Activated naive CD4-positive, alpha-beta T cell (primary cell): ENCODE data around the gene MYO9B.

Experiments
- DNase-seq, 4 experiments: peaks; one replicate each; lab custom pipeline; 2025; lab: John Stamatoyannopoulos, UW

Gene MYO9B, protein sequence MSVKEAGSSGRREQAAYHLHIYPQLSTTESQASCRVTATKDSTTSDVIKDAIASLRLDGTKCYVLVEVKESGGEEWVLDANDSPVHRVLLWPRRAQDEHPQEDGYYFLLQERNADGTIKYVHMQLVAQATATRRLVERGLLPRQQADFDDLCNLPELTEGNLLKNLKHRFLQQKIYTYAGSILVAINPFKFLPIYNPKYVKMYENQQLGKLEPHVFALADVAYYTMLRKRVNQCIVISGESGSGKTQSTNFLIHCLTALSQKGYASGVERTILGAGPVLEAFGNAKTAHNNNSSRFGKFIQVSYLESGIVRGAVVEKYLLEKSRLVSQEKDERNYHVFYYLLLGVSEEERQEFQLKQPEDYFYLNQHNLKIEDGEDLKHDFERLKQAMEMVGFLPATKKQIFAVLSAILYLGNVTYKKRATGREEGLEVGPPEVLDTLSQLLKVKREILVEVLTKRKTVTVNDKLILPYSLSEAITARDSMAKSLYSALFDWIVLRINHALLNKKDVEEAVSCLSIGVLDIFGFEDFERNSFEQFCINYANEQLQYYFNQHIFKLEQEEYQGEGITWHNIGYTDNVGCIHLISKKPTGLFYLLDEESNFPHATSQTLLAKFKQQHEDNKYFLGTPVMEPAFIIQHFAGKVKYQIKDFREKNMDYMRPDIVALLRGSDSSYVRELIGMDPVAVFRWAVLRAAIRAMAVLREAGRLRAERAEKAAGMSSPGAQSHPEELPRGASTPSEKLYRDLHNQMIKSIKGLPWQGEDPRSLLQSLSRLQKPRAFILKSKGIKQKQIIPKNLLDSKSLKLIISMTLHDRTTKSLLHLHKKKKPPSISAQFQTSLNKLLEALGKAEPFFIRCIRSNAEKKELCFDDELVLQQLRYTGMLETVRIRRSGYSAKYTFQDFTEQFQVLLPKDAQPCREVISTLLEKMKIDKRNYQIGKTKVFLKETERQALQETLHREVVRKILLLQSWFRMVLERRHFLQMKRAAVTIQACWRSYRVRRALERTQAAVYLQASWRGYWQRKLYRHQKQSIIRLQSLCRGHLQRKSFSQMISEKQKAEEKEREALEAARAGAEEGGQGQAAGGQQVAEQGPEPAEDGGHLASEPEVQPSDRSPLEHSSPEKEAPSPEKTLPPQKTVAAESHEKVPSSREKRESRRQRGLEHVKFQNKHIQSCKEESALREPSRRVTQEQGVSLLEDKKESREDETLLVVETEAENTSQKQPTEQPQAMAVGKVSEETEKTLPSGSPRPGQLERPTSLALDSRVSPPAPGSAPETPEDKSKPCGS (N-terminal part only)

DNA sequence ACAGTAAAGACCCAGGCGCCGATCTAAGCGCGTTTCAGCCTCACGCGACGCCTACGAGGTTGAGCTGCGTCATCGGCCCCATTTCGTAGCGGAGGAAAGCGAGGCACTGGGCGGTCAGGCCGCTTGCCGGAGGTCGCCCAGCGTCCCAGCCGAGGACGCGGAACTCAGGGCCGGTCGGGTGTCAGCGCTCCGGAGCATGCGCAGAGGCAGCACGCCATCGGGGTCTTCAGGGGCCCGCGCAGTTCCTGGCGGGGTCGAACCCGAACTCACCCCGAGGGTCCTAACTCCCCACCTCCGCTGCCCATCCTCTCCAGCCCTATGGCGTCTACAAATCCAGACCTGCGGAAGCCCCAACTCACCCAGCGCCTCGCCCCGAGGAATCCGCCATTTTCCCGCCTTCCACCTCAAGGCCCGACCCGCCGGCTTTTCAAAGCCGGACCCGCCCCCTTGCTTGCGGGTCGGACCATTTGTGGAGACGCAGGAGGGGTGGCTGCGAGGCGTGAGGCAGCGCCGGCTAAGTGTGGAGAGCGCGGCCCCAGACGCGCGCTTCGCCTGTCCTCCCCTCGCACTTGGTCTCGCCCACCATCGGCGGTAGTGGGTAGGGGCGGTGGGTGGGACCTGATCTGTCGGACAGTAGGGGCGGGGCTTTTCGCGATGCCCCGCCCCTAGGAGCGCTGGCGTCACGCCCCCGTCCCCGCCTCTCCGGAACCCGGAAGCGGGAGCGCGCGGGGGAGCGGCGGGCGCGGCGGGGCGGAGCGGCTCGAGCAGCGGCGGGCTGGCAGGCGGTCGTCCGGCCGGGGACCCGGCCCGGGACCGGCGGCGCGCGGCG lies at the start of gene MYO9B, which contains the start of gene HAUS8:
Gene MYO9B, plus strand, starts transcription at position 743 of the 829 bp plus-strand sequence. CDS start 25,941 bp downstream, outside the sequence.
Gene HAUS8, minus strand, starts transcription at position 418 of the 829 bp plus-strand sequence. Its CDS starts 30 bp downstream, at position 388.
- peak; percentile 97 to 99 (median 98) for DNase-seq

DNA sequence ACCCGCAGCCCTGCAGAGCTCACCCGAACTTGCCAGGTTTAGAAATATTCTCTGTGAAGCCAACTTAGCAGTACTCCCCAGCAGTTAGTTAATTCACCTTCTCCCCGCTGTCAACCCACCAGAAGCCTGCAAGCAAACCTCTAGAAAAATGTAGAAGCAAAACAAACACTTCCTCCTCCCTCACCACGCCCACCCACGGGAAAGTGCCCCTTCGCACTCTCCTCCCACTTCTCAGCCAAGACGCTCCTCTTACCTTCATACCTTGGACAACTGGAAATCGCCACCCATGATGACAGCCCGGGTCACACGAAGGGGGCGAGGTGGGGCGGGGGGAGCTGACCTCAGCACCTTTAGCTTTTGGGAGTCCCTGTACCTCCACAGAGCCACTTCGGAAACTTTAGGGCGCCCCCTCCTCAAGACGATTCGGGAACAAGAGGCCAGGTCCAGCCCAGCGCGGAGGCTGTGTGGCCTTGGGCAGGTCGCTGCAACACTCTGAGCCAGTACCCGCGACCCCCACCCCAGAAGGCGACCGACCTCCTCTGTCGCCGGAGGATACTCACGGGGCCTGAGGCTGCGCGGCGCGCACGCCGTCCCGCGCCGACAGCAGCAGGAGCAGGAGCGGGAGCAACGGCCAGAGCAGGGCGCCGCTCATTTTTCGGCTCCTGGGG lies 49.5 kb upstream of the MYO9B start:
- no peak for DNase-seq

DNA sequence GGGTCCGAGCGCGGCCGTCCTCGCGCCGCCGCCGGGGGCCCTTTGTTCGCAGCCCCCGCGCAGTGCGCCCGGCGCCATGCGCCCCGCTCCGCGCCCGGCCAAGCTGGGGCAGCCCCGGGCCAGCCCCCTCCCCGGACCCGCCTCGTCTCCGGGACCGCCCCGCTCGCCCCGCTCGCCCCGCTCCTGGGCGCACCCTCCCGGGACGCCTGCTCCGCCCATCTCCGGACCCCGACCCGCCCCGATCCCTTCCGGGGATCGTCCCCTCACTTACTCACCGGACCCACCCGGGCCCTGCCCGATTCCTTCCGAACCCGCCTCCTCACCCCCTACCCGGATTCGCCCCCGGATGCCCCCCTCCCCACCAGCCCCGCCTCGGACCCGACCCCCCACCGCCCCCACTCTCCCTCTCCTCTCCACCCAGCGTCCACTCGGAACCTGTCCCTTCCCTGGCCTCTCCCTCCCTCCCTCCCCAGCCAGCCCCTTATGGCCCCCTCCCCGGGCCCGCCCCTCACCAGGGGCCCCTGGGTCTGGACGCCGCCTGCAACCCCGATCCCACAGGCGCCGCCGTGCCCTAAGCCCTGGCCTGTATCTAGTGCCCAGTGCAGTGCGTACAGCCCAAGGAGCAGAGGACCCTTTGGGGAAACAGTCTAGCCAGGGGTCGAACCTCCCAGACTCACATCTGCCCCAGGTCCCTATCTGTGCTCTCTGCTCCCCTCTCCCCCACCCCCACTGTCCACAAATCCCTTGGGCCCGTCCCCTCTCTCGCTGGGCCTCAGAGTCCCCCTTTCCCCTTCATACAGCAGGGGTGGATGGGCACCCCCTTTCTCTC lies 48.7 kb upstream of the MYO9B start, which contains the start of gene CPAMD8:
Gene CPAMD8, minus strand, starts transcription at position 105 of the 829 bp plus-strand sequence. CDS start 168 bp downstream, outside the sequence.
- no peak for DNase-seq

DNA sequence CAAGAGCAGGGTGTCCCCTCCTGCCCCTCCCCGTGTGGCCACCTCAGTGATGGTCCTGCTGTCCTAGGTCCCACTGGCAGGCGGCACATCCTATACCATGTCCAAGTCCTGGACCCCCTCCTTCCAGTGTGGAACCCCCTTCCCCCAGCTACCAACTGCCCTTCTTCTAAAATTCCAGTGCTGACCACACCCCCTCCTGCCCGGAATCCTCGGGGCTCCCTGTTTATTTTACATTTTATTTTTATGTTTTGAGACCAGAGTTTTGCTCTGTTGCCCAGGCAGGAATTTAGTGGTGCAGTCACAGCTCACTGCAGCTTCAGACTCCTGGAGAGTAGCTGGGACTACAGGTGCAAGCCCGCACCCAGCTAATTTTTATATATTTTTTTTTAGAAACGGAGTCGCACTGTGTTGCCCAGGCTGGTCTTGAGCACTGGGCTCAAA lies 48.0 kb upstream of the MYO9B start:
- DNase-seq, result no peak

DNA sequence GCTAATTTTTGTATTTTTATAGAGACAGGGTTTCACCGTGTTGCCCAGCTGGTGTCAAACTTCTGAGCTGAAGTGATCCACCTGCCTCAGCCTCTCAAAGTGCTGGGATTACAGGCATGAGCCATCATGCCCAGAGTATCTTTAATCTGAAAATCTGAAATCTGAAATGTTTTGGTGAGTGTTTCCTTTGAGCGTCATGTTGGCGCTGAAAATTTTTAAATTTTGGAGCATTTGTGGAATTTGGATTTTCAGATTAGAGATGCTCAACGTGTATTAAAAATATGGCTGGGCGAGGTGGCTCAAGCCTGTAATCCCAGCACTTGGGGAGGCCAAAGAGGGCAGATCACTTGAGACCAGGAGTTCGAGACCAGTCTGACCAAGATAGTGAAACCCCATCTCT lies 43.8 kb upstream of the MYO9B start:
- no peak for DNase-seq

DNA sequence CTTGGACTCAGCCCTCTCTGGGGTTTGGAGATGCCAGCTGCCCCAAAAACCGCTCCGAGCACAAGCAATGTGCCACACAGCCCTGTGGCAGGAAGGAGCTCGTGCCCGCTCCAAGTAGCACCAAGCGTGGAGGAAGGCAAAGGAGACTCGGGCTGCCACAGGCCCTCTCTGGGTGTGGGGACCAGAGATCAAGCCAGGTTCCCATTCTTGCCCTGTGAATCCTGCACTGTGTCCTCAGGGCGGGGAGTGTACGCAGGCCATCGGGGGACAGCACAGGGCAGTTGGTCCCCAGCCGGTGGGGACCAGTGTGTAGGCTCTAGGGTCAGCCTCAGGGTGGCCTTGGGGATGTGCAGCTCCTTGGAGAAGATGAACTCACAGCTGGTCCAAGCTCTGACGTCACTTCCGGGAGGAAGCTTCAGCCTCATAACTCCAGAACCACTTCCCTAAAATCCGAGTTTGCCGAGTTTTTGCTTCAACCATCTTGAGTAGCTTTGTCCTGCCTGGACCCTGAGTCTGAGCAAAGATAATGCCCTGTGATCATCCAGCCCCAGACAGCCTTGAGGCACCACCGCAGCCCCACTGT lies 39.6 kb upstream of the MYO9B start:
- DNase-seq, result no peak

DNA sequence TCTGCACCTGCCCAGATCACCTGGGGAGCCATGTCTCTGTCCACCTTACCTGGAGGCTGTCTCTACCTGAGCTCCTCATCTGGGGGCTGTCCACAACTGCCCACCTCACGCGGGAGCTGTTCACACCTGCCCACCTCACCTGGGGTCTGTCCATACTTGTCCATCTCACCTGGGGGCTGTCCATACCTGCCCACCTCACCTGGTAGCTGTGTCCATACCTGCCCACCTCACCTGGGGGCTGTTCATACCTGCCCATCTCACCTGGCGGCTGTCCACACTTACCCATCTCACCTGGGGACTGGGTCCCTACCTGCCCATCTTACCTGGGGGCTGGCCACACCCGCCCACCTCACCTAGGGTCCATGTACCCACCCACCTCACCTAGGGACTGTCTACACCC lies 38.9 kb upstream of the MYO9B start:
- DNase-seq, result no peak

DNA sequence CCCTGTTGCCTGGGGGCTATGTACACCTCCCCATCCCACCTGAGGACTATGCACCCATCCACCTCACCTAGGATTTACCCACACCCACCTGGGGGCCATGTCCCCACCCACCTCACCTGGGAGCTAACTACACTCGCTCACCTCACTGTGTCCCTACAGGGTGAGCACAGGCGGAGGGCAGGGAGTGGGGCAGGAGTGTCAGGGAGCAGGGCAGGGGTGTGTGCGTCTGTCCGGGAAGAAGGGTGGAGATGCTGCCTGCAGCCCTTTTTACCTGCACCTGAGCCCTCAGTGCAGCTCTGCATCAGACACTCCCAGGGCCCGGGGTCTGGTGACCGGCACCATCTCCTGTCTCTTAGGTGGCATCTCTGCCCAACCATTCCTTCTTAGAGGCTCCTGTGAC lies 38.4 kb upstream of the MYO9B start:
- no peak for DNase-seq

DNA sequence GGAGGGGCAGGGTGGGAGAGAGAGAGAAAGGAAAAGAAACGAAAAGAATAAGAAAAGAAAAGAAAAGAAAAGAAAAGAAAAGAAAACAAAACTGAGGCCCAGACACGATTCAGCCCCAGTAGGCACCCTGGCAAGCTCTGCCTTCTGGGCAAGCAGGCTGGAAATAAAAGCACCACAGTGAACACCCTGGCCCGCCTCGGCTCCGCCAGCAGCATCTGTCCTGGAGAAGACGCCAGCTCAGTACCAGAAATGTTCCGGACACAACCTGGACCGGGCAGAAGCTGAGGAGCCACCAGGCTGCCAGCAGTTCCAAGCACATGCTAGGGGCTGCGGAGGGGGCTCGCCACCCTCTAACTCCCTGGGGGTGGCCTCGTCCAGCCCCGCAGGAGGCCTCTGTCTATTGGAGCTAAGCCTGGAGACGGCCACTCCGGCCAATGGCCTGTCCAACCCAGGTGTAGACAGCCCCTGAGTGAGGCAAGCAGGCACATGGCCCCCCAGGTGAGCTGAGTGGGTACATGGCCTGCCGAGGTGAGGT lies 37.5 kb upstream of the MYO9B start:
- DNase-seq, result no peak

DNA sequence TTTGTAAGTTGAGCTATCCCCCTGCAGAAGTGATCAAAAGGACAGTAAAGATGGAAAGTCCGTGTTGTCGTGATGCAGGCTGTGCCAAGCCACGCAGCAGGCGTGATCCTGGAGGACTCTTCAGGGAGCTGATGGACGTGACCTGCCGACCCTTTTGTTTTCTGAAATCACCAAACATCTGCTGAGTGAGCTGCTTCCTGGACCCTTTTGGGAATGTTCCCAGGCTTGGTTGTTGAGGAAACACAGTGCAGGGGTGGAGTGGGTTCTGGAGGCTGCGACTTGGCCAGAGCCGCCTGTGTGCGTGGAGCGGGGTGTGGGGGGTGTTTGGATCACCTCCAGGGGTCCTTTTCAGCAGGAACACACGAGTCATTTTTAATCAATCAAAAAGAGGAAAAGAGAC lies 33.6 kb upstream of the MYO9B start:
- DNase-seq, result no peak

DNA sequence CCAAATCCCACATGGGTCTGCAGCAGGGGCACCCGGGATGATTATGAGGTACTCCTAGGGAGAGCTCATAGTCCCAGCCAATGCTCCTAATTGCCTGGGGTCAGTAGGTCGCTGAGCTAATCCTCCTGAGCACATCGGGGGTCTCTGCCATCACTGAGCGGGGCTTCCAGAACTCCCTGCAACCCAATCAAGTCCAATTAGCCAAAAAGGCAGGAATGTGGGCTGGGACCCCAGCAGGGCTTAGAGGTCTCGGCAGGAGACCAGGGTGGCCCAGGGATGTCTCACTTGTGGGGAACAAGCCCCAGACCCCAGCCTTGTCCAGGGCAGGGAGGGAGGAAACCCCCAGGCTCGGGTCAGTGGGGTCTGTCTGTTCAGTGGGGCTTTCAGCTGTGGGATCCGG lies 31.8 kb upstream of the MYO9B start:
- no peak for DNase-seq

DNA sequence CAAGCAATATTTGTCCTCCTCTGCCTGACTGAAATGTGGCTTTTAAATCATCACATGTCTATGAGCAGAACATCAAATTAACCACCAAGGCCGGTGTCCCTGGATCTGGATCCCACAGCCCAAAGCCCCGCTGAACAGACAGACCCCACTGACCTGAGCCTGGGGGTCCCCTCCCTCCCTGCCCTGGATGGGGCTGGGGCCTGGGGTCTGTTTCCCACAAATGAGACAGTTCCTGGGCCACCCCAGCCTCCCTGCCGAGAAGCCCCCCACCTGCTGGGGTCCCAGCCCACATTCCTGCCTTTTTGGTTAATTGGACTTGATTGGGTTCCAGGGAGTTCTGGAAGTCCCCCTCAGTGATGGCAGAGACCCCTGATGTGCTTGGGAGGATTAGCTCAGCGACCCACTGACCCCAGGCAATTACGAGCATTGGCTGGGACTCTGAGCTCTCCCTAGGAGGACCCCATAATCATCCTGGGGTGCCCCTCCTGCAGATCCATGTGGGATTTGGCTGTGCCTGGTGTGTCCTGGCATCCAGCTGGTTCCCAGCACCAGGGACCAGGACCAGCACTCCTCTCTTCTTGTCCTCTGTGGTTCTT lies 29.6 kb upstream of the MYO9B start:
- no peak for DNase-seq

DNA sequence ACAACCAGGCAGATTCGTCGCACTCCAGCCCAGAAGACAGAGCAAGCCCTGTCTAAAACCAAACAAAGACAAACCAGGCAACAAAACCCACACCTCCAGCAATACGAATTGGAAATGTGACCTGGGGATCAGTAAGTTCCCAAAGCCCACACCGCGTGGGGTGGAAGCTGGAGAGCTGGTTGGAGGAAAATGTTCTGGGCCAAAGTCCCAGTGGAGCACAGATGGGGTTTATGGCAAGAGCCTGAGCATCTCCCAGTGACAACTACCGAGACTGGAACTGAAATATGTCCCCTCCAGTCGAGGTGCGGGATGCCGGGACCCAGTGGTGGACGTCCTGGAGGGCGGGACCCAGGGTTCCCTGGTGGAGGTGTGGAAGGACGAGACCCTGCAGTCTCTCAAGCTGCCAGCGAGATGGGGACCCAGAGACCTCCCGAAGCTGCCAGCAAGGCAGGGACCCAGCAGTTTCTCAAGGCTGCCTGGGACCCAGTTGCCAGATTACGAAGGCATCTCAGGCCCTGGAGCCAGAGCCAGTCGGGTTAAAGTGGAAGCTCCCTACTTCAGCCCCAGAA lies 26.6 kb upstream of the MYO9B start:
- DNase-seq, result no peak

DNA sequence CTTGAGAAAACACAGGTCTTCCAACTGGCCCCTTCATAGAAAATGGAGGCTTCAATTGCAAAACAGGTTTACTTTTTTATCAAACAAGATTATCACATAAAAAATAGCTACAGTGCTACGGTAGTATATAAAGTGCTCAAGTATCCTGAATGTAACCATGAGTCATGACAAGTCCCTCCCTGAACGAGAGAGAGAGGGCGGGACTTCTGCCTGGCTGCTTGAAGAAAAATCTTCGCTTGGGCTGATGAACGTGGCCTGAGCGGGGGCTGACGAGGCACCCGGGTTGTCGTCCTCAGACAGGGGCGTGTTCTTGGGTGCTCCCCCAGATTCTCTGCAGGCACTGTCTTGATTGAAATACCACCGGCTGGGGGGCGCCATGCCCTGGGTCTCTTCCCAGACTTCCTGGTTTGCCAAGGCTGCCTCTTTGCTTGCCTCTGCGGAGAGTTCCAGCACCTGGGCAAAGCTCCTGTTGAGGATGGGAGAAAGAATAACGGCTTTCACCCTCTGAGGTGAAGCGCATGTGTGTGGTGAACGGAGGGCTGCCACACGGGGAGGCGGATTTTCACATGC lies 25.8 kb upstream of the MYO9B start:
- DNase-seq, result no peak

DNA sequence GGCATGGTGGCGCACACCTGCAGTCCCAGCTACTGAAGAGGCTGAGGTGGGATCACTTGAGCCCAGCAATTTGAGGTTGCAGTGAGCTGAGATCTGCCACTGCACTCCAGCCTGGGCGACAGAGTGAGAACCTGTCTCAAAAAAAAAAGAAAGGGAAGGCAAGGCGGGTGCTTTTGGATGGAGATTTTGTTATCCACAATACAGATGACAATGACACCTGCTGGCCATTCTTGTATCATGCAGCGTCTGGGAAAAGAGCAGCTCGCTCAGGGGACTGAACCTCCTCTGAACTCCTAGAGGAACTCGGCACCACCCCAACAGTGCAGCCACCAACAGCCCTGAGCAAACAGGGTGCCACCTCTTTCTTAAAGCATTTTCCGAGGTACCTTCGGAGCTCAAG lies 23.1 kb upstream of the MYO9B start:
- DNase-seq, result peak in 1 of 4 experiments; percentile 6

DNA sequence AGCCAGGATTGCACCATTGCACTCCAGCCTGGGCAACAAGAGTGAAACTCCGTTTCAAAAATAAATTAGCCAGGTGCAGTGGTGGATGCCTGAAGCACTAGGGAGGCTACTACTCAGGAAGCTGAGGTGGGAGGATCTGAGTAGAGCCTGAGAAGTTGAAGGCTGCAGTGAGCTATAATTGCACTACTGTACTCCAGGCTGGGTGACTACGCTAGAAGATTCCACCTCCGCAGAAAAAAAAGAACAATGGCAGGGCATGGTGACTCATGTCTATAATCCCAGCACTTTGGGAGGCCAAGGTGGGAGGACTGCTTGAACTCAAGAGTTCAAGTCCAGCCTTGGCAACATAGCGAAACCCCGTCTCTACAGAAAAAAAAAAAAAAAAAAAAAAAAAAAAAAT lies 20.8 kb upstream of the MYO9B start:
- no peak for DNase-seq

DNA sequence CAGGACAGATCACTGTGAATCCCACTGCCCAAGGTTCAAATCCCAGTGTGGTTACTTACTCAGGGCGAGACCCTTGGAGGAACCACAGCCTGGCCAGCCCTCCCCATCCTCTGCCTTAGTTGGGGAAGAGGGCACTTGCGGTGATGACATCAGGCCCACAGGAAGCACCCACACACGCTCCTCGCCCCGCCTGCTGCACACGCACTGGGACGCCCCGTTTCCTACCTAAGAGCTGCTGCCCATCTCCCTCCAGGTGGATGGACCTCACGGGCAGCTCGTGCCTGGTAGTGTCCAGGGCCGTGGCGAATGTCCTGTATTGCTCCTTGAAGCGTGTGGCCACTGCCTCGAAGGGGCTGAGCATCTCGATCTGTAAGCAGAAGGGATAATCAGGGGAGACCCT lies 19.9 kb upstream of the MYO9B start:
- DNase-seq, result no peak

DNA sequence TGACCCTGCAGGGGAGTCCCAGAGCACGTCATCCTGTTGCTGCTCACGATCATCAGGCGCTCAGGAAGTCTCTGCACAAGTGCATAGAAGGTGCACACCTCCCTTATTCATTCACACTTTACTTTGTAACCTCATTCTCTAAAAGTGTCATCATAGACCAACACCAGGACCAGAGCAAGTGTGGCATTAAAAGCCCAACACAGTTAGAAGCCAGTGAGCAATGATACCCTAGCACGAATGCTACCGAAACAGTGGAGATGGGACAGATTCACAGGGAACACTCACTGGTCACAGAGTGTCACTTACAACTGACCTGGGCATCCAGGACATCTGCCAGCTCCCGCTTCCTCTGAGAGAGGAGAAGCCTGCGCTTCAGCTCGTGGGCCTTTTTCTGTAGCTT lies 17.3 kb upstream of the MYO9B start:
- DNase-seq, result no peak
